GM18951 (cell line): ENCODE measurements around the gene CXCL1.

Source experiments
- POLR2A ChIP-seq: IDR thresholded peaks from 4 replicates; pipeline ENCODE4 v1.6.1; 2011; ENCODE audit warnings: mild to moderate bottlenecking; ENCODE audit not compliant: insufficient read length, insufficient read depth; ENCODE audit errors: extremely low read depth
- in situ Hi-C: fragments of 300-500 bp; cut with MboI; formaldehyde crosslinking; loops from one replicate; pipeline ENCODE4 v1.12.0; 2022; ENCODE audit warnings: low sequenced_read_pairs, mixed read lengths, inconsistent platforms; ENCODE audit not compliant: unreplicated experiment

The CXCL1 gene

GRCh38 chr4:73869130-73870055, at the start of gene CXCL1:
CXCL1 (plus strand) TSS chr4:73869393; CDS start chr4:73869471, 78 bp downstream.
- TF ChIP-seq POLR2A: no peak
- in situ Hi-C loops: no loop called here

- TF ChIP-seq POLR2A: no peak
Observed at GRCh38 chr4:73821325-73821724, 47.9 kb upstream of the CXCL1 start.

GRCh38 chr4:73822389-73822788, 46.8 kb upstream of the CXCL1 start:
- in situ Hi-C loops: no loop called here
- no peak for TF ChIP-seq POLR2A

More at GRCh38 chr4:73821325-73821724, 47.9 kb upstream of the CXCL1 start:
- in situ Hi-C loops: no loop called here

- no peak for TF ChIP-seq POLR2A
- in situ Hi-C loops: no loop called here
Observed at GRCh38 chr4:73822812-73823504, 46.2 kb upstream of the CXCL1 start.

GRCh38 chr4:73823760-73824159, 45.4 kb upstream of the CXCL1 start:
- in situ Hi-C loops: no loop called here
- no peak for TF ChIP-seq POLR2A

GRCh38 chr4:73828956-73829355, 40.2 kb upstream of the CXCL1 start:
- in situ Hi-C loops: no loop called here
- no peak for TF ChIP-seq POLR2A

- TF ChIP-seq POLR2A: no peak
- in situ Hi-C loops: no loop called here
Observed at GRCh38 chr4:73831569-73831968, 37.6 kb upstream of the CXCL1 start.

- in situ Hi-C loops: no loop called here
- TF ChIP-seq POLR2A: no peak
Observed at GRCh38 chr4:73832651-73833237, 36.4 kb upstream of the CXCL1 start.

- in situ Hi-C loops: no loop called here
Observed at GRCh38 chr4:73836373-73837279, 32.6 kb upstream of the CXCL1 start, which contains the start of gene CXCL6. CXCL6 (plus strand) TSS chr4:73836678; CDS start chr4:73836751, 73 bp downstream.

GRCh38 chr4:73839071-73839470, 30.1 kb upstream of the CXCL1 start:
- in situ Hi-C loops: no loop called here
- TF ChIP-seq POLR2A: no peak

More at GRCh38 chr4:73836373-73837279, 32.6 kb upstream of the CXCL1 start, which contains the start of gene CXCL6:
- TF ChIP-seq POLR2A: no peak

- no peak for TF ChIP-seq POLR2A
- in situ Hi-C loops: no loop called here
Observed at GRCh38 chr4:73839715-73840114, 29.5 kb upstream of the CXCL1 start.

GRCh38 chr4:73841243-73841925, 27.8 kb upstream of the CXCL1 start:
- in situ Hi-C loops: no loop called here
- no peak for TF ChIP-seq POLR2A

GRCh38 chr4:73842696-73843095, 26.5 kb upstream of the CXCL1 start:
- in situ Hi-C loops: no loop called here
- no peak for TF ChIP-seq POLR2A
